Astrocyte (in vitro differentiated cells and primary cell): ENCODE measurements around the gene TRPM7.

ENCODE experiments used
- EZH2 ChIP-seq: IDR thresholded peaks from 2 replicates; pipeline ENCODE4 v1.6.1; 2012; ENCODE audit warnings: mild to moderate bottlenecking, low read length, inconsistent platforms; ENCODE audit not compliant: insufficient read depth
- TF ChIP-seq, protein P1 (sequence below): IDR thresholded peaks from 2 replicates; pipeline ENCODE4 v1.5.1; 2011; ENCODE audit warnings: low read depth, mild to moderate bottlenecking, inconsistent platforms, low read length, moderate library complexity; ENCODE audit not compliant: insufficient read depth

DNA sequence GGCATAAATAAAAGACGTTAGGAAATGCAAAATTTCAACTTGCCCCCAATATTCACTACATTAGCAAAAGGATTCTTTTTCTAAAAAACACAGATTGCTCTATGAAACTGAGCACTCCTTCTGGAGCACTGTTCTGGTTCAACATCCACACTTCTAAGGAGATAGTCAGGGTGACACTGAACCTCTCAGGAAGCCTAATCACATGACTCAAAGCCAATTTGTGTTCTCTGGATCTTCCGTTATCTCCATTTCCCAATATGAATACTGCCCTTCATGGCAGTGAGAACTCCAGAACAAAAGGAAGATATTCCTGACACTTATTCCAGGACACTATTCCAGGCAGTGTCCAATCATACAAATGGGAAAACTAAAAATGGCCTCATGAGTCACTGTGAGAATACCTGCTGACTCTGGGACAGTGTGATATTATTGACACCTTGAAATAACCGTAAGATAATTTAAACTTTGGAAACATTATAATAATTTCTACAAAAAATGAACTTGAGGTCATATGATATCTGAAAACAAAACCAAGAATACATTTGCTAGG, 21.4 kb upstream of the TRPM7 start:
- TF ChIP-seq, protein P1, sequence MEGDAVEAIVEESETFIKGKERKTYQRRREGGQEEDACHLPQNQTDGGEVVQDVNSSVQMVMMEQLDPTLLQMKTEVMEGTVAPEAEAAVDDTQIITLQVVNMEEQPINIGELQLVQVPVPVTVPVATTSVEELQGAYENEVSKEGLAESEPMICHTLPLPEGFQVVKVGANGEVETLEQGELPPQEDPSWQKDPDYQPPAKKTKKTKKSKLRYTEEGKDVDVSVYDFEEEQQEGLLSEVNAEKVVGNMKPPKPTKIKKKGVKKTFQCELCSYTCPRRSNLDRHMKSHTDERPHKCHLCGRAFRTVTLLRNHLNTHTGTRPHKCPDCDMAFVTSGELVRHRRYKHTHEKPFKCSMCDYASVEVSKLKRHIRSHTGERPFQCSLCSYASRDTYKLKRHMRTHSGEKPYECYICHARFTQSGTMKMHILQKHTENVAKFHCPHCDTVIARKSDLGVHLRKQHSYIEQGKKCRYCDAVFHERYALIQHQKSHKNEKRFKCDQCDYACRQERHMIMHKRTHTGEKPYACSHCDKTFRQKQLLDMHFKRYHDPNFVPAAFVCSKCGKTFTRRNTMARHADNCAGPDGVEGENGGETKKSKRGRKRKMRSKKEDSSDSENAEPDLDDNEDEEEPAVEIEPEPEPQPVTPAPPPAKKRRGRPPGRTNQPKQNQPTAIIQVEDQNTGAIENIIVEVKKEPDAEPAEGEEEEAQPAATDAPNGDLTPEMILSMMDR, result no peak
- no peak for TF ChIP-seq EZH2
